GM21447 (cell line): ENCODE measurements around the gene OR4S2.
A peak's percentile ranks its signal among the peaks of the same experiment; 100 is the strongest.

Experiments used
- ATAC-seq: cut with Tn5 transposase; IDR thresholded peaks from one replicate; pipeline ENCODE4 v1.9.1; 2021; ENCODE audit not compliant: unreplicated experiment

Gene OR4S2, protein sequence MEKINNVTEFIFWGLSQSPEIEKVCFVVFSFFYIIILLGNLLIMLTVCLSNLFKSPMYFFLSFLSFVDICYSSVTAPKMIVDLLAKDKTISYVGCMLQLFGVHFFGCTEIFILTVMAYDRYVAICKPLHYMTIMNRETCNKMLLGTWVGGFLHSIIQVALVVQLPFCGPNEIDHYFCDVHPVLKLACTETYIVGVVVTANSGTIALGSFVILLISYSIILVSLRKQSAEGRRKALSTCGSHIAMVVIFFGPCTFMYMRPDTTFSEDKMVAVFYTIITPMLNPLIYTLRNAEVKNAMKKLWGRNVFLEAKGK

DNA sequence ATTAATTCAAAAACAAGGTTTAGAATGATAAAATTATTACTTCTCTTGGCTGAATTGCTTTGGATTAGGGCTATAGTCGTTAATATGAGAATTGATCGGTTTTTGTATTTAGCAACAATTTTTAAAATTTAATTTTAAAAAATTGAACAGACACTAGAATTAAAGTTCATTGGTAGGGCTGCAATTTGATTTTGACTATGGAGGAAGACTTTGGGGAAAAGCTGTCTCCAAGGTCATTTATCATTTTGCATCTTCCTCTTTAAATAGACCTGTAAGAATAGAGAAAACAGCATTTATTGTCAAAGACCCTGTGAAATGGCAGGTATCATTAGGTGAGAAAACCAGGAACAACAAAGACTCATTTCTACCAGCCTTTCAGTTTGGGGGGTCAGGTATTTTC is at the start of gene OR4S2:
OR4S2 (plus strand) TSS at position 301 of the 400 bp plus-strand sequence. CDS start 2,577 bp downstream, outside the sequence.
- ATAC-seq: no peak

DNA sequence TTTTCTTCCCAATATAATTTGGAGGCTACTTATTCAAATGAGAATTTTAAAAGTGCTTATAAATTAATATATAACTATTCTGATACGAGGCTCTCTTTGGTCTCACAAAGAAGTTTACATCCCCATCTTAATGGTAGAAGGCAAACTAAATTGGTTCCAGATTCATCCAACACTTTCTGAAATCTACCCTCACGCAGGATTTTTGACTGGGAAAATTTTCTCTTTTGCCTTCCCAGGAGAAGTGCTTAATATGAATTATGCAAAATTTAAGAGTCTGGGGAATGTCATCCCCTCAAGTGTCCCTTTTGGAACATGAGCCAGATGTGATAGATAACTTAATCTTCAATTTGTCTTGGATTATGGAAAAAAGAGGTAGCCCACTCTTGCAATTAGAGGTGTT is 40.6 kb upstream of the OR4S2 start, which contains the start of gene OR4C11:
OR4C11 (minus strand) TSS at position 101 of the 400 bp plus-strand sequence. CDS start 3,272 bp downstream, outside the sequence.
- no peak for ATAC-seq

DNA sequence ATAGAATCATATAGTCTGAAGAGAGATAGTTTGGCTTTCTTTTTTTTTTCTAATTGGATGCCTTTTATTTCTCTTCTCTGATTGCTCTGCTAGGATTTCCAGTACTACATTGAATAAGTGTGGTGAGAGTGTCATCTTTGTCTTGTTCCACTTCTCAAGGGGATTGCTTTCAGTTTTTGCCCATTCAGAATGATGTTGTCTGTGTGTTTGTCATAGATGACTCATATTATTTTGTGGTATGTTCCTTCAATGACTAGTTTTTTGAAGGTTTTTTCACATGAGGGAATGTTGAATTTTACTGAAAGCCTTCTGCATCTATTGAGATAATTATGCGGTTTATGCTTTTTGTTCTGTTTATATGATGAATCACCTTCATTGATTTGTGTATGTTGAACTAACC is 23.6 kb upstream of the OR4S2 start:
- ATAC-seq: no peak

DNA sequence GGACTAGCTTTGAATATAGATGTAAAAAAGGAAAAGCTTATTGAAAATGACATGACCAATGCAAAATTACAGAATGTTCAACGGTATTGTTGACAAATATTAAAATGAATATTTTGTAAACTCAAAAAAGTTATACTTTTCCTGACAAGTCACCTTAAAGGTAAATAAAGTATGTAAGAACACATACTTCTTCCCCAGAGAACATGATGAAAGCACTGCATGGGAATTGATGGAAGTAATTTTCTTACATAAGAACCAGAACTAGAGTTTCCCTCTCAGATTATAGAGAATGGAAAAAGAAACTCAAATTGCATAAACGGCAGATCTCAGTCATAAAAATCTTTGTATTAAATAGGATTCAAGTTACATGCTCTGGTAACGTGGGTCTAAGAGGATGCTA is 13.3 kb upstream of the OR4S2 start, which contains the start of gene OR4P4:
OR4P4 (plus strand) TSS at position 301 of the 400 bp plus-strand sequence.
- no peak for ATAC-seq

DNA sequence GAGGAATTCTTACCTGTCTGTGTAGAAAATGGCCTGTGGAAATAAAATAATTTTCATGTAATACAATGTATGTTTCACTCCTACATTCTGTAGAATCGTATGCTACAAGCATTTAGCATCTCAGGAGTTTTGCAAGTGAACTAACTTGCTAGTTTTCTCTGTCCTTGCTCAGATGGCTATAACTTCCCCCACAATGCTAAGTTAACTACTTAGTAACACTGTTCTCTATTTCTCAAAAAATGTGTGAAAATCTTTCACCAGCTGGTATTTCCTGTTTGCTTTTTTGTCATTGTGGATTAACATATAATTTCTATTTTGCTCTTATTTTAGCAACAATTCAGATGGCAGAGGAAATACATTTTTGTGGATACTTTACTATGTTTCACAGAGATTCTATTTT is 4.4 kb downstream of the OR4S2 start:
- no peak for ATAC-seq

DNA sequence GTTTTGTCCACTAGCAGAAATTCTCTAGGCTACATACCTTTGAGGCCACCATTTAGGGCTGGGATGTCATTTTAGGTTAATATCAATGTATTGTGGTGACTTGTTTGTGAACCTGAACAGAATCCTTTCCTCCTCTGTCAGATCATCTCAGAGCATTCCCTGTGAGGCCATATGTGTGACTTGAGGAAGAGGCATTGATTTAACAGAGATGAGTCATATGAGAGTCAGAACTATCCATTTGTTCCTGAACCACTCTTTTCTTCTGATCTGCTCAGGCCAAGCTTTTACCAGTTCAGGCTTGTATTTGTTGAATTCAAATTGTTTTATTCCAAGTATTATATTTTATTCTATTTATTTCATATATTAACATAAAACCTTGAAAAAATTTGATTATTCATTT is 7.0 kb downstream of the OR4S2 start:
- ATAC-seq: no peak

DNA sequence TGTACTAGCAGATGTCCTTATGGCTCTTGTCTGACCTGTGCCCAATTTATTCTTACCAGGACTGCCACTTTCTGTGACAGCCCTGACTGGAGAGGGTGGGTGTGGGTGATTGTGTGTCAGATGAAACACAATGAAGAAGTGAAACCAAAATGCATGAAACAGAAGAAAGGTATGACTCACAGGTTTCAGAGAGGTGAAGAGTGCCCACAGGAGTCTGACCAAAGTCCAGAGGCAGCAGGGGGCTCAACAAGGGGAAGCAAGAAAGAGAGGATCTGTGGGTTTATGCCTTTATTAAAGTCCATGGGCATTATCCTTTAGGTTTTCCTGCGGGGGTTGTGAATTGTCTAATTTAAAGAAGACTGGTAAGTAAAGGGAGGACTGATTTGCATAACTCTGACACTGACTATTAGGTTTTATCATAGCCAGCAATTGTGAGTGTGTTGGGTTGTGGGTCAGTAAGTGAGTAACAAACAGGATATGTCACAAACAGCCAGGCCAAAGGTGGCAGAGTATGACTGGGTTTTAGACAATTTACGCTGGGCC is 10.0 kb downstream of the OR4S2 start:
- ATAC-seq: peak; percentile 97

DNA sequence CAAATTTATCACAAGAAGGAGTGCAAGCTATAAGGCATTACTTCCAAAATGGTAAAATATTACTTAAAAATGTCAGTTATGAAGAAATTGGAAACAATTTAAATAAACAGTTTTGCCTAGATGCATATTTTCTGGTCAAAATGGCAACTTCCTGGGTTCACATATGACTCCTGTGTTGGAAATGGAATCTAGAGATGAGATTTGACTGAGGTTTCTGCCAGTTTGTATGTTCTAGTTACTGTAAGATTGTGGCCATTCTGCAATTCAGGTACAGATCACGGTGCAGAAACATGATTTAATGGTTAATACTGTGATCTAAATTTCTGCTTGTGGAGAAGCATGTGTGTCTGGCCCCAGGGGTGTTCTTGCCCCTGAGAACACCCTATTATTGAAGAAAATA is 10.5 kb downstream of the OR4S2 start:
- ATAC-seq: peak; percentile 39

DNA sequence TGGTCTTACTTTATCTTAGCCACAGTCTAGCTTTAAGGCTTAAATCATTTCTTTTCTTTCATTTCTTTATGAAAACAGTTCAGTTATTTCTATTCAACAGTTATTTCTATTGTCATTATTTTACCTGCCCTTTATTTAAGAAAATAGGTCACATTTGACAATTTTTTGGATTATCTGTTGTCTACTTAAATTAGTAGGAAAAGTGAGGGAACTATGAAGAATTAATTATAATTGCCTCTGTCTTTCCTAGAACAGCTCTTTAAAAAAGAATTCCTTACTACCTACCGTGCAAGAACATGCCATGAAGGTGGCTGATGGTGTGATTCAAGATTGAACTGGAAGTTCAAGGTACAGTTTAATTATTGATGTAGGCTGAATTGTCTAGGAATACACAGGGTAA is 13.8 kb downstream of the OR4S2 start, which contains the start of gene OR4C6:
OR4C6 (plus strand) TSS at position 301 of the 400 bp plus-strand sequence. CDS start 2,966 bp downstream, outside the sequence.
- ATAC-seq: no peak

DNA sequence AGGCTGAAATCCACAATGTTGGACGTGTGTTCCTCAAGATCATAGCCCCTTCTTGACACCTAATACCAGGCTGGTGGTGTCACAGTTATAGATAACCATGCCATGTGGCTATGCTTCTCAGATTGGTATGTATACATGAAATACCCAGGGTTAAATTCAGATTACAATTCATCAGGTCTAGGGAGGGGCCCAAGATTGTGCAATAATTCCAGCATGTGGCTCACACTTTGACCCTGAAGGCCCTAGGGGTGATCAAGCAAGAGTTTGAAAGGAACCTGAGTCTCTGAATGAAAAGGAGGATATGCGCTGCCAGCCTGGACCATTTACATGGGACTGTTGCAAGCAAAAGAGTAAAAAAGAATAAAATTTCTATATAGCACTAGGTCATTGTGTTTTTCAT is 21.2 kb downstream of the OR4S2 start:
- ATAC-seq: no peak

DNA sequence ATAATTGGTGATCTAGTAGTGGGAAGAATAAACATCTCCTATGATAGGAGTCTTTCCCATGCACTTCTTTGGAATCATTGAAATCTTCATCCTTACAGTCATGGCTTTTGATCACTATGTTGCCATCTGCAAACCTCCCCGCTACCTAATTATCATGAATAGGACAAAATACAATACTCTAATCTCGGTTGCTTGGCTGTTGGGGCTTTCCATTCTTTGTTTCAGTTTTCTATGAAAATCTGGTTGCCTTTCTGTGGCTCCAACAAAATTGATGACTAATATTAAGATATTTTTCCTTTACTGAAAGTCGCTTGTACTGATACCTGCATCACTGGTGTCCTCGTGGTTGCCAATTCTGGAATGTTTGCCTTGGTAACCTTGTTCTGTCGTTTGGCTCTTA is 25.7 kb downstream of the OR4S2 start:
- ATAC-seq: no peak

DNA sequence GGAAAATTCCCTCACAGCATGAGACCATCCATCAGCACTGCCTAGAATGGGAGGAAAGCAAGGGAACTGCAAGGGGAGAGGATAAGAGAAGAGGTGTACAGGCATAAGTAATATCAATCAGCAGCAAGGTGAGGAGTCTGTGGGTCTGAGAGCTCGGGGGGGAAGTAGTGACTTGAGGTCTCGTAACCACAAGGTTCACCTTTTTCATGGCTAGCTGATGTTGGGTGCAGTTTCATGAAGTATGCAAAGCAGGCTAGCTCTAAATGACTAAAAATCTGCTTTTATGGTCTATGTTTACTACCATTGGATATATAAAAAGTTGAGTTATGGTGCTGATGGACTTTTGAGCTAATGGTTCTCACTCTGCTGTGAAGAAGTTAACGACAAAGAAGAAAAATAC is 49.7 kb downstream of the OR4S2 start:
- ATAC-seq: no peak

DNA sequence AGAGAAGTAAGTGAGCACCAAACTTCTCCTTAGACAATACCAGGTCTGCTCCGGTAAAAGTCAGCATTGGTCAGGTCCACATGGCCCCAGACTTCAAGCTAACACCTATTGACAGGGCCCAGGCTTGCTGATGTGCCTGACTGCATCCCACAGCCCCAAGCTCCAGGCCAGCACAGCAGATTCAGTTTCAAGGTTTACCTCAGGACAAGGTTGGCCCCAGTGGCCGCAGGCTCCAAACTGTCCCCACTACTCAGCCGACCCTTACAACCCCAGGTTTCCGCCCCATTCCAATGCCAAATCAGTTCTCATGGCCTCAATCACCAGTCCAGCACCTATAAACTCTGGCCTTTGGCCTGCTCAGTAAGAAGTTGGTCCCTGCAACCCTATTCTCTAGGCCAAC is 53.3 kb downstream of the OR4S2 start:
- ATAC-seq: no peak
